ENCODE results near the gene FBXW4.
"Not testable (repeated sequence)": the region's sequence is repeated elsewhere in the genome, so short reads cannot be mapped to it uniquely, and the experiment has no call there.

Gene FBXW4

GRCh38 chr10:101616415-101617101, 78.4 kb downstream of the FBXW4 start:
- DNase-seq, result no peak

- DNase-seq, result no peak
Observed at GRCh38 chr10:101615525-101616116, 79.3 kb downstream of the FBXW4 start.

GRCh38 chr10:101614663-101615524, 80.1 kb downstream of the FBXW4 start:
- no peak for DNase-seq

- DNase-seq, result no peak
Observed at GRCh38 chr10:101613646-101614045, 81.3 kb downstream of the FBXW4 start.

- DNase-seq, result no peak
Observed at GRCh38 chr10:101612872-101613271, 82.1 kb downstream of the FBXW4 start.

GRCh38 chr10:101612086-101612485, 82.9 kb downstream of the FBXW4 start:
- DNase-seq, result no peak

- DNase-seq, result no peak
Observed at GRCh38 chr10:101611096-101611905, 83.7 kb downstream of the FBXW4 start.

- no peak for DNase-seq
Observed at GRCh38 chr10:101609481-101609880, 85.5 kb downstream of the FBXW4 start.

- no peak for DNase-seq
Observed at GRCh38 chr10:101607124-101607523, 87.8 kb downstream of the FBXW4 start.

- peak; percentile 68 to 77 for DNase-seq
Observed at GRCh38 chr10:101602761-101603398, 92.1 kb downstream of the FBXW4 start.

- DNase-seq, result peak; percentile 65 to 76
Observed at GRCh38 chr10:101601541-101601940, 93.4 kb downstream of the FBXW4 start.

GRCh38 chr10:101597091-101597900, 97.7 kb downstream of the FBXW4 start:
- no peak for DNase-seq

- DNase-seq, result no peak
Observed at GRCh38 chr10:101595591-101596433, 99.2 kb downstream of the FBXW4 start.

- DNase-seq, result not testable (repeated sequence)
Observed at GRCh38 chr10:101593331-101593730, 101.6 kb downstream of the FBXW4 start.

GRCh38 chr10:101588879-101589278, 106.1 kb downstream of the FBXW4 start:
- no peak for DNase-seq

- DNase-seq, result peak; percentile 91 to 96
Observed at GRCh38 chr10:101587725-101588653, 107.0 kb downstream of the FBXW4 start, which contains the start of the genes DPCD and POLL. DPCD (plus strand) TSS chr10:101588321; CDS start chr10:101588337, 16 bp downstream. POLL (minus strand) TSS chr10:101588257; CDS start chr10:101587360, 897 bp downstream.

GRCh38 chr10:101585841-101586240, 109.1 kb downstream of the FBXW4 start:
- DNase-seq, result no peak

GRCh38 chr10:101580486-101581399, 114.2 kb downstream of the FBXW4 start:
- no peak for DNase-seq
